GM21390 (cell line): Measurements from ENCODE around the gene NUDC.
A peak's percentile ranks its signal among the peaks of the same experiment; 100 is the strongest.
"Not testable (repeated sequence)": the region's sequence is repeated elsewhere in the genome, so short reads cannot be mapped to it uniquely, and the experiment has no call there.

Source experiments
- ATAC-seq: cut with Tn5 transposase; IDR thresholded peaks from one replicate; pipeline ENCODE4 v1.9.1; 2021; ENCODE audit not compliant: unreplicated experiment

Gene NUDC

GRCh38 chr1:26911399-26912146 is 10.0 kb upstream of the NUDC start:
- ATAC-seq = no peak

- ATAC-seq = no peak
Measured at GRCh38 chr1:26912147-26912490, 9.4 kb upstream of the NUDC start.

GRCh38 chr1:26913389-26913753 is 8.2 kb upstream of the NUDC start:
- no peak for ATAC-seq

- ATAC-seq = no peak
Measured at GRCh38 chr1:26913754-26914619, 7.6 kb upstream of the NUDC start, which contains the start of gene NR0B2. Gene NR0B2 (minus strand): TSS chr1:26913975. CDS start chr1:26913940, 35 bp downstream.

- no peak for ATAC-seq
Measured at GRCh38 chr1:26915204-26915842, 6.2 kb upstream of the NUDC start.

- ATAC-seq = peak; percentile 15
Measured at GRCh38 chr1:26921126-26921539, 410 bp upstream of the NUDC start.

GRCh38 chr1:26922431-26922729 is 837 bp downstream of the NUDC start:
- ATAC-seq = no peak

- no peak for ATAC-seq
Measured at GRCh38 chr1:26922901-26923300, 1.4 kb downstream of the NUDC start.

GRCh38 chr1:26923711-26924110 is 2.2 kb downstream of the NUDC start:
- ATAC-seq = no peak

- ATAC-seq = peak; percentile 60
Measured at GRCh38 chr1:26932531-26932930, 11.0 kb downstream of the NUDC start.

GRCh38 chr1:26936823-26937222 is 15.3 kb downstream of the NUDC start:
- ATAC-seq = no peak

- no peak for ATAC-seq
Measured at GRCh38 chr1:26938004-26938658, 16.6 kb downstream of the NUDC start.

- ATAC-seq = no peak
Measured at GRCh38 chr1:26938659-26939025, 17.1 kb downstream of the NUDC start.

- no peak for ATAC-seq
Measured at GRCh38 chr1:26941311-26941710, 19.8 kb downstream of the NUDC start.

- ATAC-seq = no peak
Measured at GRCh38 chr1:26942656-26943055, 21.1 kb downstream of the NUDC start.

GRCh38 chr1:26945138-26945537 is 23.6 kb downstream of the NUDC start:
- ATAC-seq = no peak

GRCh38 chr1:26945728-26946127 is 24.2 kb downstream of the NUDC start:
- ATAC-seq = no peak

- ATAC-seq = no peak
Measured at GRCh38 chr1:26946270-26946669, 24.7 kb downstream of the NUDC start.

GRCh38 chr1:26948725-26949057 is 27.1 kb downstream of the NUDC start:
- not testable (repeated sequence) for ATAC-seq

- no peak for ATAC-seq
Measured at GRCh38 chr1:26949266-26949925, 27.9 kb downstream of the NUDC start.

GRCh38 chr1:26949926-26950319 is 28.4 kb downstream of the NUDC start:
- ATAC-seq = no peak
